Measurements from ENCODE around the gene CNTNAP2. TPM values are rescaled to one million over a fixed set of nuclear protein-coding genes. Genes with fewer than 3 reads are reported as not detected.
"Not testable (repeated sequence)": the region's sequence is repeated elsewhere in the genome, so short reads cannot be mapped to it uniquely, and the experiment has no call there.

CNTNAP2 gene
- total RNA-seq, 1 donor from 2014 or later, result not detected

DNA sequence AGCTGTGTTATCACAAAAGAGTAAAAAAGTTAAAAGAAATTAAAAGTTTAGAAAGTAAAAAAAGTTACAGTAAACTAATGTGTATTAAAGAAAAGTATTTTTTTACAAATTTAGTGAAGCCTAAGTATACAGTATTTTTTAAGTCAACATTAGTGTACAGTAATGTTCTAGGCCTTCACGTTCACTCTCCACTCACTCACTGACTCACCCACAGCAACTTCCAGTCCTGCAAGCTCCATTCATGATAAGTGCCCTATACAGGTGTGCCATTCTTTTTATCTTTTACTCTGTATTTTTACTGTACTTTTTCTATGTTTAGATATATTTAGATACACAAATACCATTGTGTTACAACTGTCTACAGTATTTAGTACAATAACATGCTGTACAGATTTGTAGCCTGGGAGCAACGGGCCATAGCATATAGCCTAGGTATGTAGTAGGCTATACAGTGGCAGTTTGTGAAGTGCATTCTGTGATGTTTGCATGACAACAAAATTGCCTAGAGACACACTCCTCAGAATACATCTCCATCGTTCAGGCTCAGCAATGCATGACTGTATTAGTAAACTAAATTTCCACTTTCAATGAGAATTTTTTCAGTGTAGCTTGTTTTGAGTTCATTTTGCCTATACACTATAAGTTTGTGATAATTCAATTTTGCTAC, 1934.0 kb downstream of the CNTNAP2 start:
- intact Hi-C loops (cut with micrococcal nuclease), result no loop called here

DNA sequence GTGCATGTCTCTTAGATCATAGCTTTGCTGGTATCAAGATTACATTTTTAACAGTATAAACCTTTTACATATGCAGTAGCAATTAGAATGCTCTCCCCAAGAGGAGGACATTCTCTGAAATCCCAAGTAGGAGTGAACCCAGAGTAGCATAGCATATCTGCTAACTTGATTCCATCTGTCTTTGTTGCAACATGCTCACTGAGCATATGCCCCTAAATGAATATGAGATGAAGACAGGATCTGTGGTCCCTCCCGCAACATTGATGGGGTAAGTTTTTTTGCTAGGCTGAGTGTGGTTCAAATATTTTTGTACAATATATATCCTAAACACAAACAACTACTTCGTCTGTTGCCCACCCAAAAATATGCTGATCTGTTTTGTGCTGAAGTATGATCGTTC, 1939.8 kb downstream of the CNTNAP2 start:
- intact Hi-C loops (cut with micrococcal nuclease), result no loop called here

DNA sequence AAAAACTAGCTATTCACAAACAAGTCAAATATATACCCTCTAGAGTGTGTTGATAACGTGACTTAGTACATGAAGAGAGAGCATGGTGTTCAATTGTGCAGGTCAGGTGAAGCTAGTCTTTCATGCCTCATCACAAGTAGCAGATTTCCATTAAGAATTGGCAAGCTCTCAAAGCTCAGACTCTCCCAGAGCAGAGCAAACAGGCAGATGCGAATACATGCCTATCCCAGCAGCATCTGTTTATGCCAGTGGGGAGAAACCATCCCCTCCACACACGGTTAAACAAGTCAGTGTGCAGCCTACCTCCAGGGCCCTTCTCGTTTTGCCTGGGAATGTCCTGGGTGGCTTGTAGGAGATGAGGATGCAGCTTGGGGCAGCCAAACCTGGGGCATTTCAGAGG, 1941.5 kb downstream of the CNTNAP2 start:
- intact Hi-C loops (cut with micrococcal nuclease), result no loop called here

DNA sequence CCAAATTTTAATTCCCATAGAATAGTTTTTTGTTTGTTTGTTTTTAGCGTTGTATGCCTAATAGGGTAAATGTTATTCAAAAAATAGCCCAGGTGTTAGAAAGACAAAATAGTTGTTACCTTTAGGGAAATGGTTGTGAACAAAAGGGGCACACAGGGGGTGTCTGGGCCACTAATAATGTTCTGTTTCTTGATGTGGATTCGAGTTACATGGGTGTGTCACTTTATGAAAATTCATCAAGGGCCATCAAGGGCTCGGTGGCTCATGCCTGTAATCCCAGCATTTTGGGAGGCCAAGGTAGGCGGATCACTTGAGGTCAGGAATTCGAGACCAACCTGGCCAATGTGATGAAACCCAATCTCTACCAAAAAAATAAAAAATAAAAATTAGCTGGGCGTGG, 1942.2 kb downstream of the CNTNAP2 start:
- intact Hi-C loops (cut with micrococcal nuclease), result no loop called here

DNA sequence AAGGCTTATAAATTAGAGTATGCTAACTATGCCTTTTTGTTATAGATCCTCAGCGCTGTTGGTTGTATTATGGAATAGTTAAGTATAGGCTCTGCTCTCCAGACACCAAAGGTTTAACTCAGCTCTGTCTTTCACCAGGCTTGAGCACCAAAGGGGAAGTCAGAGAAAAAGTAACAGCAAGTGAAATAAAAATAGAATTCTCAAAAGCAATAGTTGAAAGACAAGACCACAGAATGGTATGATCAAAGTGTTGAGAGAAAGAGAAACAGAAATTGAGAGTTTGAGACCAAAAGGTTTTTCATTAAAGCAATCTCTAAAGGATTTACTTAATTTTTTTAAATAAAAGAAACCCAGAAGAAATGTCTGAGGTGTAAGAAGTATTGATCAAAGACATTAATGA, 1944.1 kb downstream of the CNTNAP2 start:
- intact Hi-C loops (cut with micrococcal nuclease), result no loop called here

DNA sequence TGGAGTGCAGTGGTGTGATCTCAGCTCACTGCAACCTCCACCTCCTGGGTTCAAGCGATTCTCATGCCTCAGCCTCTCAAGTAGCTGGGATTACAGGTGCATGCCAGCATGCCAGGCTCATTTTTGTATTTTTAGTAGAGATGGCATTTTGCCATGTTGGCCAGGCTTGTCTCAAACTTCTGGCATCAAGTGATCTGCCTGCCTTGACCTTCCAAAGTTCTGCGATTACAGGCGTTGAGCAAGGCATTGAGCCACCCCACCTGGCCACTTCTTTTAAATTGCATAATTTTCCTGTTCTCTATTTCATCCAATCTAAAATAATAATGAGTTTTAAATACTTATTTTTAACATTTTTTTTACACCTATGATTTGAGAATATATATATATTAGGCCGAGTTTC, 1961.5 kb downstream of the CNTNAP2 start:
- intact Hi-C loops (cut with micrococcal nuclease), result not testable (repeated sequence)

DNA sequence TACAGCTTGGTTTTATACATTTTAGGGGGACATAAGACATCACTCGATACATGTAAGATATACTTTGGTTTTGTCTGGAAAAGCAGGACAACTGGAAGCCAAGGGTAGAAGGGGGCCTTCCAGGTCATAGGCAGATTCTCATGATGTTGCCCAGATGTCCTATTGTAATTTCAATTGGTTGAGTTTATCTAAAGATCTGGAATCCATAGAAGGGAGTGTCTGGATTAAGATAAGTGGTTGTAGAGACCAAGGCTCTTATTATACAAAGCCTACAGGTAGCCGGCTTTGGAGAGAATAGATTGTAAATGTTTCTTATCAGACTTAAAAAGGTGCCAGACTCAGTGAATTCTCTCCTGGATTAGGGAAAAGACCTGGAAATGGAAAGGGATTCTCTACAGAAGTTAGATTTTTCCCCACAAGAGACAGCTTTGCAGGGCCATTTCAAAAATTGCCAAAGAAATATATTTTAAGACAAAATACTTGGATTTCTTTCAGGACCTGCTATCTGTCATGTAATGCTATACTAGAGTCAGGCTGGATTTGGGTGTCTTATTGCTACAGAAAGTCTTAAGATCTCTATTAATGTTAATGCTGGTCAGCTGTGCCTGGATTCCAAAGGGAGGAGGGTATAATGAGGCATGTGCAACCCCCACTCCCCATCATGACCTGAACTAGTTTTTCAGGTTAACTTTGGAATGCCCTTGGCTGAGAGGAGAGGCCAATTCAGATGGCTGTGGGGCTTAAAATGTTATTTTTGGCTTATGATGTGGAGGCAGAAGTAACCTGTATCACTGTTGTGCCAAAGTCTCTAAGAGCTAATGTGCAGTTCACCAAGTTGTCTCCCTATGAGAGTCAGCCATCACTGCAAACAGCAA, 1962.8 kb downstream of the CNTNAP2 start:
- intact Hi-C loops (cut with micrococcal nuclease), result no loop called here

DNA sequence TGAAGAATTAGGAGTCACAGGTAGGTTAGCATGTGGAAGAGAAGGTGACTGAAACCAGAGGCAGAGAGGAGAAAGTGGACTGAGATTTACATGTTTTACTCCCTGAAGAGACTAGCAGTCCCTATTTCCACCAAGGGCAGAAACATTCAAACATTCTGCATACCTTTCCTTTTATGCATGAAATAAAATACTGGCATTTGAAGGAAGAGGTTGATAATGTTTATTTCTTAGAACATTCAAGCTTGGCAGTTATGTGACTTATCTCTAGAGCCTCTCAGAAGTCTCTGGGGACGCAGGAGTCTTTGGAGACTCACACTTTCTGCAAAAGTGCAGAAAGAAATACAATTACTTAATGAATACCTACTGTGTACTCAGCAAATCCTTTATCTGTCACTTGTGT, 1966.8 kb downstream of the CNTNAP2 start:
- intact Hi-C loops (cut with micrococcal nuclease), result no loop called here

DNA sequence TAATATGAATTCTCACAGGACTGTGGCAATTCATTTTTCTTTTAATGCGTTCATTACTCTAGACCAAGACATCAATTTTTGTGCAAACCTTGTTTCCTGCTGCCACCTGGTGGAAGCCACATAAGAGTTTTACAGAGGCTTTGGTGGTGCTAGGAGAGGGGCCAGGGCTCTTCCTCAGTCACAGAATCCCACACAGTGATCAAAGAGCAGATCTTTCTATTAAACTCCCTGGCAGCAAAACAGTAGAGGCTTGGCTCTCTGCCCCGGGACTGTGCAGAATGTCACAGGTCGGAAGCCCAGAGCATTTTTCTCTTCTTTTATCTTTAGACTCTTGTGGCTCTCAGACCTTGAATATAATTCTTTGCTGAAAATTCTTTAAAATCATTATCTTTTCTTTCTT, 1967.5 kb downstream of the CNTNAP2 start:
- intact Hi-C loops (cut with micrococcal nuclease), result no loop called here

DNA sequence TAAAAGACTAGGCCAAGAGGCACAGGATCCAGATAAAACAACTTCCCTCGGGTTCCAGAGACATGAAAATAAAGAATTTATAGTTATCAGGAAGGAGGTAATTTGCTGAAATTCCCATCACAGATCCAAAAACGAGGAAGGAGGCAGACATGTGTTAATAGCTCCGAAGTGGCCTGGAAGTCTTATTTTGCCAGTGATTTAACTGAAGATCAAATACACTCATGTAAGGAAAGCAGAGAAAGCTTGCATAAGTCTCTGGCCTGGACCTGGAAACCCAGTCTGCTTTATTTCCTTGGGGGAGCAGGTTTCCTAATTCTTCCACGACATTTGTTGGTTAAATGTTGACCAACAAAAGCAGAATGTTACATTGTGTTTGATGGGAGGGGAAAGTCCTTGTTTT, 1975.3 kb downstream of the CNTNAP2 start:
- intact Hi-C loops (cut with micrococcal nuclease), result no loop called here

DNA sequence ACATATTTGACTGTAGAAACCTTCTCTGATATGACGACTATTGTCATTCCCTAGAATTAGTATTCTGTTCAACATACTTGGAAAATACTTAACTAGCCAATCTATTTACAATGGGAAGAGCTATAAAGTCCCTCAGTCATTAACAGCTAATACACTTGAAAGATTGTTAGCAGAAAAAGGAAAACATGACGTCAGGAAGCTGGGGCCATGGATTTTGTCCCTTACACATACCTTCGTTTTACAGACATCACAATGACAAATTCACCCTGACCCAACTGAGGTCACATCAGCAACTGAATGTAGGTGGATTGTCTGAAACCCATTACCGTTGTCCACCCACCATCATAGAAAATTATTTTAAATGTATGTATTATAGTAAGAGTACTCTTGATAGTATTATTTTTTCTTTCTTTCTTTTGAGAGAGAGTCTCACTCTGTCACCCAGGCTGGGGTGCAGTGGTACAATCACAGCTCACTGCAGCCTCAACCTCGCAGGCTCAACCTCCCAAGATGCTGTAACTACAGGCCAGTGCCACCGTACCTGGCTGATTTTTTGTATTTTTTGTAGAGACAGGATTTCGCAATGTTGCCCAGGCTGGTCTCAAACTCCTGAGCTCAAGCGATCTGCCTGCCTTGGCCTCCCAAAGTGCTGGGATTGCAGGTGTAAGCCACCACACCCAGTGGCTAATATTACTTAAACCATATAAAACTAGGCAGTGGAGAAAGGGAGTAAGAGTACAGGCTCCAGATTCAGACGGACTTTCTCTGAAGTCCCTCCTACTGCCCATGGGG, 1977.0 kb downstream of the CNTNAP2 start:
- intact Hi-C loops (cut with micrococcal nuclease), result no loop called here

DNA sequence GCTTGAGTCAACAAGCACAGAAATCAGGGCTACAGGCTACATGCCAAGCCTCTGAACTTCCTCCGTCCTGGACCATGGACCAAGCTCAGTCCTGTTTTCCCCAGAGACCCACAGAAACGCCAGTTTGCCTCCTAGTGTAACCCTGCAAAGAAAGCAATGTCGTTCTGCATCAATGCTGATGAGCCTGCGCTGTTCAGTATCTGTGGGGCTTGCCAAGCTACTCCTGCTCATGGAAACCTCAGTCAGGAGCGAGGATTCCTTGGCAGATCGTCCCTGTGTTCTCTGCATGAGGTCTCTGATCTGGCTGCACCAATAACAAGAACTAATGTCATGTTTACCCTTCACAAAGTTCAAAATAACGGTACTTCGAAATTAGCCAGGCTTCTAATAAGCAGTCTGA, 1978.5 kb downstream of the CNTNAP2 start:
- intact Hi-C loops (cut with micrococcal nuclease), result no loop called here

DNA sequence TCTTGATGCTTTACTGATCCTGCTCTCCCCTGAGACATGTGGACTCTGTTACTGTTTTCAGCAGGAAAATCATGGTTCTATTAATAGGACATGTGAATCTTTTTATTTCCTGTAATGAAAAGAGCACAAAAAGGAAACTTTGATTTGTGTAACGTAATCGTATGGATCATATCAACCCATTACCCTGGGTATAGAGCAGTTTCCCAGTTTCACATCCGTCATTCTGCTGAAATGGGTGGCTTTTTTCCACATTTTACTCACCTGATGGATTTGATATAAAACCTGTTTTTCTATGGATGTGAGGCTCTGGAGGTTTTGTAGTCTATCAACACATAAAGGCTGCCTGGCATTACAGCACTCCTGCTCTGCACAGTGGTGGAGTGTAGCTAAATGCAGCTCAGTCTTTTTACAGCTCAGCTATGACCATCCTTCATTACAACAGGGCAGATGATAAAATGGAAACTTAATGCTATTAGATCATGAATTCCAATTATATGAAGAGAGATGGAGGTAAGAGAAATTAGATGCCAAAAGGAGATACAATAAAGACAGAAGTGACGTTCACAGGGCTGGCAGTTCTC, 1987.6 kb downstream of the CNTNAP2 start:
- intact Hi-C loops (cut with micrococcal nuclease), result no loop called here

DNA sequence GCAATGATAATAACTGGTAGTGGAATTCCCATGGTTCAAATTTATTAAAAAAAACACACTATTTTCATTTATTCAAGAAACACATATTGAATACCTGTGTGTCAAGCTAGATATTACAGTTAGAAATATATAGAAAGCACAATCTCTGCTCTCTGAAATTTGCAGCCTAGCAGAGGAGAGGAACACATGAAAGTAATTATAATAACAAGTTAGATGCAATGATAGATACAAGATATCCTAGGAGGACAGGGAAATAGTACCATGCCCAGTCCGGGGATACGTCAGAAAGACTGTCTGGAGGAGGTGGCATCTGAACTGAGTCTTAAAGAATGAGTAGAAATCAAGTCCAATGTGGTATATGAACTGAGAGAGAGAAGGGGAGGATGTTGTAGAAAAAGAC, 1988.3 kb downstream of the CNTNAP2 start:
- intact Hi-C loops (cut with micrococcal nuclease), result no loop called here

DNA sequence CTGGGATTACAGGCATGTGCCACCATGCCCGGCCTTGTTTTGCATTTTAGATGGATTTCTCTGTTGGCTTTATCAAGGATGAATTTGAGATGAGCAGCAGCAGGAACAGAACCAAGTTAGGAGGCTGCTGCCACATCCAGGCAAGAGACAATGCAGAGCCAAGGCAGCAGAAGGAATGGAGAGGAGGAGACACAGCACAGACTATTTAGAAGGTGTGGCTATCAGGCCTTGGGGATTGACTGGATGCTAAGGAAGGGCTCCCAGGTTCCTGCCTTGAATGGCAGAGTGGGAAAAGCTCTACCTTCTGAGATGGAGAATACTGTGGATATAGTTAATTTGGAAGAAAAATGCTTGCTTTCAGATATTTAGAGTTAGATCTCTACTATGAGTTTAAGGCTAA, 1989.3 kb downstream of the CNTNAP2 start:
- intact Hi-C loops (cut with micrococcal nuclease), result no loop called here

DNA sequence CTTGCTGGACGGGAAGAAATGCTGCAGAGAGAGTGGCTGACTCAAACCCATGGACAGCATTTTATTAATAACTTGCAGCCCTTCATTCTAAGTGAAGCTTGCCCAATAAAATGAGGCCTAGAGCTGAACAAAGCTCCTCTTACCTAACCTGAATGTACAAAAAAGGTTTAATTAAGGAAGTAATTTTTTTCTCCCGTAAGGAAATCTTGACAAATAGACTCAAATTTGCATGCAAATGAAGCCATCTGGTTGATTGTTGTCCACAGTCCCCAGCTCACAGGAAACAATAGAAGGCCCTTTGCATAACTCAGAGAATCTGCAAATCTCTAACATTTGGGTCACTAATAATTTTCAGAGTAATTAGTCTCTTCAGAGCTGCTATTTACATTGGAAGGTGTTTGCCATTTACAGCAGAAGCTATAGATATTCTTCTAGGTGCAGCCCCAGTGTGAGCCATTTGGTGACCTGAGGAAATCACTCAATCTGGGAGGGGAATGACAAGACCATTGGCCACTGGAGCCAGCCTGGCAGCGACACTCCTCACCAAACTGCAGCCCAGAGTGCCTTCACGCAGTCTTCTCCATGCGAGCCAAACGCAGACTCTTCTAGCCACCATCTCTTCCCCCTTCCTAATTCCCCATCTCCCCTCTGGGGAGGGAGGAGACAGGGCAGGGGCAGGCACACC, 1991.0 kb downstream of the CNTNAP2 start:
- intact Hi-C loops (cut with micrococcal nuclease), result no loop called here

DNA sequence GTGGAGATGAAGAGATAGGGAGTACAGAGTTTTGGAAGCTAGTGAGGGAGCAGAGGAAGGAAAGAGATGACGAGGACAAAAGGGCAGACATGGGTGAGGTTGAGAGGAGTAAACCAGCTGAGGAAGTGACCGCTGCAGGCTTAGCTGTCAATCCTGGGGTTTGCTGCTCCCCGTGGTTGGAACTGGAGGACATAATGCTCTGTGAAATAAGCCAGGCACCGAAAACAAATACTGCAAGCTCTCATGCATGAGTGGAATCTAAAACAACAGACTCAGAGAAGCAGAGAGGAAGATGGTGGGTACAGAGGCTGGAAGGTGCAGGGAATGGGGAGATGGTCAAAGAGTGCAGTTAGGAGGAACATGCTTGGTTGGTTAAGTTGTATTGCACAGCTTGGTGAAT, 1991.8 kb downstream of the CNTNAP2 start:
- intact Hi-C loops (cut with micrococcal nuclease), result no loop called here

DNA sequence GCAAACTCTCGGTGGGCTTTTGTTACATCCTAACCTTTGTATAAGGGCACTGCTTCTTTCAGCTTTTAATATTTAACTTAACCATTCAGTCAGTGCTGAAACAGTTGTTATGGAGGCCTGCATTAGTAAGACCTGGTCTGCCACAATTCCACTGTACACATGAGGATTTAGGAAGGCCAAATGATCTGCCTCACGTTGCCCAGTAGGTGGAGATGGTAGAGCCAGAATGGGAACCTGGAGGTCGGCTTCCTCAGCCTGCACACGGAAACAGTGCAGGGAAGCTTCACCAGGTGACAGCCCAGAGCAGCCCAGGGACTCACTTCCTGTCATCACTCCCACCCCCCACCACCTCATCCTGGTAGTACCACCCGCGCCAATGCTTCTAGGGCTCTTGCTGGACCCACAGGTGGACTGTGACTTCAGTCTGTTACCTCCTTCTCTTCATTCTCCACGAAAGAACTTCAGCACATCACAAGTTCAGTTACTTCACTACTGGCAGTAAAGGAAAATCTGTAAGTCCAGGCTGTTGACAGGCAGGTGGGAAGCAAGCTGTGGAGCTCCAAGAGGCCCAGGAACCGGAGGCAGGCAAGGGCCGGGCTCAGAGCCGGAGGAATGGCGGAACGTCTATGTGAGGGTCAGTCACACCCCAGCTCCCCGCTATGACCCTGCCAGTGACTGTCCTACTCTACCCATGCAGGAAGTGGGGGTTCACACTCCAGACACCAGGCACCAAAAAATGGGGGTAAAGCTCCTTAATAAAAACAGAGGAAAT, 1993.7 kb downstream of the CNTNAP2 start:
- intact Hi-C loops (cut with micrococcal nuclease), result no loop called here

DNA sequence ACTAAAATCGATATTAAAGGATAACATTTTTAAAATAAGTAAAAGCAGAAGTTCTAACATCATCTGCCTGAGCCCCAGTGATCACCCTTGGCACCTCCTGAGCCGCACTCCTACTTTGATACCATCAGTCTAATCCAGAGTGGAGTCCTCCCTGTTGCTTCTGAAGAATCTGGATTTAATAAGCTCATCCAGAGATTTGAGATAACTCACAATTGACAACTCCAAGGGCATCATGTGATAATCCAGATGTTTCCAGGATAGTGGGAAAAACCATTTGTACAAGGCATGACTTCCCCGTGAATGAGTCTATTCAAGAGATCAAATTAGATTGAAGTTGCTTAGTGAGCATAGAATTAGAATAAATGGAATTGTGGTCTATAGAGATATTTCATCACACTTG, 1998.2 kb downstream of the CNTNAP2 start:
- intact Hi-C loops (cut with micrococcal nuclease), result no loop called here

DNA sequence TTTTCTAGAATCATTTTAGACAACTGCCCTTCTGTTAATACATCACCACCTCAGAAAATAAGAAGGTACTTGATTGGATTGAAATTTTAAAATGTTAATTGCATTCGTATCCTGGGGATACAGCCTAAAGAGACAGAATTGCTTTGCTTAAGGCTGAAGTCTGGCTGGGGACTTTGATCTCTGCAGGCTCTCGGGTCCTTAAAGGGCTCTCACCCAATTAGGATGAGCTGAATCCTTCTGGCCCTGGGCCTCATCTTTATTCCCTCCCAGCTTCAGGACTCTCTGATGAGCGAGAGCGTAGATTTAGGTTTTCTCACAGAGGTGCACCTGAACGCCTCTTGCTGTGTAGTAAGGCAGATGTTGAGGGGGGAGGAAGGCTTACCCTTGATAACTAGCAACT, 1998.7 kb downstream of the CNTNAP2 start:
- intact Hi-C loops (cut with micrococcal nuclease), result no loop called here
